PC-3 (cell line): Measurements from ENCODE around the gene TEX12. TPM values are rescaled to one million over a fixed set of nuclear protein-coding genes. Genes with fewer than 3 reads are reported as not detected.
A peak's percentile ranks its signal among the peaks of the same experiment; 100 is the strongest.

Experiments
- ATAC-seq: fragments of 200-7000 bp; cut with Tn5 transposase; 2 replicates; pipeline ENCODE4 v1.9.1; 2020; ENCODE audit warnings: mild to moderate bottlenecking, moderate library complexity
- BruUV-seq: library from RNA; stranded (reverse); fragments of 400-500 nt; replicated peaks from 2 replicates; lab custom pipeline; 2021; lab: Mats Ljungman, UMichigan
- CTCF ChIA-PET: fragments of 300-600 bp; sonication (Branson Sonifier 250); formaldehyde crosslinking; loops from one replicate; lab custom pipeline; 2022; ENCODE audit warnings: antibody characterized with exemption; lab: Charles Lee
- POLR2A ChIA-PET: fragments of 300-600 bp; sonication (Branson Sonifier 250); formaldehyde crosslinking; loops from one replicate; lab custom pipeline; 2022; ENCODE audit warnings: antibody characterized with exemption; ENCODE audit not compliant: unreplicated experiment; lab: Charles Lee
- DNase-seq: peaks from one replicate; pipeline ENCODE4 v3.0.0-alpha.2; 2015
- H2AFZ ChIP-seq: fragments of 300-600 bp; sonication (generic); 2 replicates; pipeline ENCODE4 v1.6.0; 2016; ENCODE audit warnings: antibody characterized with exemption, low read length
- H3F3A ChIP-seq: fragments of 300-600 bp; sonication (generic); one replicate; pipeline ENCODE4 v1.6.0; 2017; ENCODE audit warnings: antibody characterized with exemption, low read length, control low read depth, mild to moderate bottlenecking; ENCODE audit not compliant: unreplicated experiment
- H3K27ac ChIP-seq: fragments of 300-600 bp; sonication (generic); 2 replicates; pipeline ENCODE4 v1.5.1; 2016; ENCODE audit warnings: mild to moderate bottlenecking, low read length
- H3K27me3 ChIP-seq: fragments of 300-600 bp; sonication (generic); 2 replicates; pipeline ENCODE4 v1.6.1; 2016; ENCODE audit warnings: low read length, mixed read lengths
- H3K36me3 ChIP-seq: fragments of 300-600 bp; sonication (generic); 2 replicates; pipeline ENCODE4 v1.6.1; 2016; ENCODE audit warnings: low read depth, mixed run types, low read length, mixed read lengths
- H3K4me1 ChIP-seq: fragments of 300-600 bp; sonication (generic); 2 replicates; pipeline ENCODE4 v1.5.1; 2016; ENCODE audit warnings: low read length; ENCODE audit not compliant: insufficient read depth
- H3K4me2 ChIP-seq: fragments of 300-600 bp; sonication (generic); 2 replicates; pipeline ENCODE4 v1.6.0; 2016; ENCODE audit warnings: low read length
- H3K4me3 ChIP-seq: fragments of 300-600 bp; sonication (generic); 2 replicates; pipeline ENCODE4 v1.5.1; 2016; ENCODE audit warnings: mild to moderate bottlenecking, low read length, mixed read lengths
- H3K79me2 ChIP-seq: fragments of 300-600 bp; sonication (generic); 2 replicates; pipeline ENCODE4 v1.6.1; 2017; ENCODE audit warnings: low read length, mixed read lengths
- H3K9ac ChIP-seq: fragments of 300-600 bp; sonication (generic); 2 replicates; pipeline ENCODE4 v1.6.0; 2016; ENCODE audit warnings: mild to moderate bottlenecking, low read length
- H3K9me2 ChIP-seq: fragments of 300-600 bp; sonication (generic); replicated peaks from 2 replicates; pipeline ENCODE4 v1.6.1; 2016; ENCODE audit warnings: mixed run types, low read length, mixed read lengths
- H3K9me3 ChIP-seq: fragments of 300-600 bp; sonication (generic); 2 replicates; pipeline ENCODE4 v1.6.1; 2016; ENCODE audit warnings: low read length, mixed read lengths
- H4K20me1 ChIP-seq: fragments of 300-600 bp; sonication (generic); 2 replicates; pipeline ENCODE4 v1.6.1; 2016; ENCODE audit warnings: low read length, mixed read lengths
- CTCF ChIP-seq: fragments of 300-600 bp; sonication (generic); conservative IDR thresholded peaks from 2 replicates; pipeline ENCODE4 v1.5.1; 2017; ENCODE audit warnings: antibody characterized with exemption, low read depth, mild to moderate bottlenecking, low read length
- EZH2 ChIP-seq: fragments of 300-600 bp; sonication (generic); IDR thresholded peaks from one replicate; pipeline ENCODE4 v1.6.1; 2017; ENCODE audit warnings: antibody characterized with exemption, mild to moderate bottlenecking, low read length; ENCODE audit not compliant: unreplicated experiment
- EZH2phosphoT487 ChIP-seq: fragments of 300-600 bp; sonication (generic); IDR thresholded peaks from 2 replicates; pipeline ENCODE4 v1.6.1; 2018; ENCODE audit warnings: mild to moderate bottlenecking, antibody characterized with exemption, low read length, borderline replicate concordance
- intact Hi-C: fragments of 100-400 bp; cut with micrococcal nuclease; formaldehyde crosslinking; loops from 2 replicates; pipeline ENCODE4 v1.9.0; 2023
- total RNA-seq: library from RNA; depleted of rRNA; stranded (reverse); fragments of >200 nt; gene quantifications from 2 replicates; pipeline ENCODE4 v1.2.3, GENCODE V29; 2014

The TEX12 gene
- total RNA-seq, 1 experiment from 2014 or later: not detected

GRCh38 chr11:112159098-112160065, 7.8 kb upstream of the TEX12 start:
- no peaks in the 10 kb centered on the region for H3K9me3 ChIP-seq
- H3F3A ChIP-seq: peaks cover 17% of the 10 kb centered on the region
- H3K27me3 ChIP-seq: no peaks in the 10 kb centered on the region
- H3K4me1 ChIP-seq: peaks cover 79% of the 10 kb centered on the region
- peak overlapping the region; percentile 92 for H3K27ac ChIP-seq
- peaks cover 77% of the 10 kb centered on the region for H3K79me2 ChIP-seq
- H4K20me1 ChIP-seq: no peaks in the 10 kb centered on the region
- peak overlapping the region; percentile 88 for H3K4me2 ChIP-seq
- DNase-seq: no peak
- CTCF ChIA-PET: interaction anchor here (0.8 kb wide), 1 partner anchor 60 kb away, joined by 3 read pairs; no protein-coding TSS in a partner anchor
- intact Hi-C loops: loop anchor here (5.0 kb wide), 1 partner anchor 68 kb away; the partner anchor contains the start of gene PTS
- no peak for TF ChIP-seq EZH2
- TF ChIP-seq CTCF: no peak
- no peak for TF ChIP-seq EZH2phosphoT487
- no peak overlapping the region for H2AFZ ChIP-seq
- H3K9me2 ChIP-seq: no peaks in the 10 kb centered on the region
- ATAC-seq: no peak
- no peak overlapping the region for H3K9ac ChIP-seq
- no peak overlapping the region for H3K4me3 ChIP-seq
- peaks cover 14% of the 10 kb centered on the region for H3K36me3 ChIP-seq
- BruUV-seq: no TSS peak
- POLR2A ChIA-PET: no interaction called here

- H3K79me2 ChIP-seq: peaks cover 68% of the 10 kb centered on the region
- H3K27ac ChIP-seq: peak overlapping the region; percentile 95
- BruUV-seq: no TSS peak
- no peaks in the 10 kb centered on the region for H3K9me2 ChIP-seq
- H4K20me1 ChIP-seq: no peaks in the 10 kb centered on the region
- peak overlapping the region; percentile 88 for H3K4me2 ChIP-seq
- peak; percentile 24 for DNase-seq
- peaks cover 88% of the 10 kb centered on the region for H3K4me1 ChIP-seq
- H3K27me3 ChIP-seq: no peaks in the 10 kb centered on the region
- intact Hi-C loops: loop anchor here (5.0 kb wide), 1 partner anchor 67 kb away; the partner anchor contains the start of gene PTS
- no peak for ATAC-seq
- TF ChIP-seq EZH2: no peak
- no peak for TF ChIP-seq EZH2phosphoT487
- TF ChIP-seq CTCF: no peak
- peaks cover 17% of the 10 kb centered on the region for H3F3A ChIP-seq
- peaks cover 8% of the 10 kb centered on the region; the same call in 1 of the 2 replicates for H3K36me3 ChIP-seq
- no peak overlapping the region for H3K9ac ChIP-seq
- no peaks in the 10 kb centered on the region for H3K9me3 ChIP-seq
- no peak overlapping the region for H2AFZ ChIP-seq
- ChIA-PET CTCF (interaction anchor here (0.8 kb wide), 1 partner anchor 59 kb away, joined by 3 read pairs; no protein-coding TSS in a partner anchor), POLR2A (interaction anchor here (0.7 kb wide), 1 partner anchor 10 kb away, joined by 16 read pairs; no protein-coding TSS in a partner anchor)
- no peak overlapping the region for H3K4me3 ChIP-seq
Measured at GRCh38 chr11:112160091-112160848, 6.9 kb upstream of the TEX12 start.
